HG03139 (cell line): ENCODE measurements around the gene STRIP2.
"Not testable (repeated sequence)": the region's sequence is repeated elsewhere in the genome, so short reads cannot be mapped to it uniquely, and the experiment has no call there.

Experiments
- ATAC-seq: cut with Tn5 transposase; IDR thresholded peaks from one replicate; pipeline ENCODE4 v1.9.1; 2021; ENCODE audit not compliant: unreplicated experiment

The STRIP2 gene

DNA sequence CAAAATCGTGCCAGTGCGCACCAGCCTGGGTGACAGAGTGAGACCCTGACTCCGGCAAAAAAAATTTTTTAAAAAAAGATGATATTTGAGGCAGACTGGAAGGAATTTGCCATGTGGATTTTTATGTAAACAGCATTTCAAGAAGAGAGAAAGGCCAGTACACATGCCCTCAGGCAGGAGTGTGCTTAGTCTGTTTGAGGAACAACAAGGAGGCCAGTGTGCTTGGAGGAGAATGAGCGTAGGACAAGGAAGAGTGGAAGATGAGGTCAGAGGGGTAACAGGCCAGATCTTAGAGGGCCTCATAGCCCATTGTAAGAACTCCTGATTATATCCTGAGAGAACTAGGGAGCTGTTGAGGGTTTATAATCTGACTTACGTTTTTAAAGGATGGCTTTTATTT is 17.2 kb upstream of the STRIP2 start:
- no peak for ATAC-seq

DNA sequence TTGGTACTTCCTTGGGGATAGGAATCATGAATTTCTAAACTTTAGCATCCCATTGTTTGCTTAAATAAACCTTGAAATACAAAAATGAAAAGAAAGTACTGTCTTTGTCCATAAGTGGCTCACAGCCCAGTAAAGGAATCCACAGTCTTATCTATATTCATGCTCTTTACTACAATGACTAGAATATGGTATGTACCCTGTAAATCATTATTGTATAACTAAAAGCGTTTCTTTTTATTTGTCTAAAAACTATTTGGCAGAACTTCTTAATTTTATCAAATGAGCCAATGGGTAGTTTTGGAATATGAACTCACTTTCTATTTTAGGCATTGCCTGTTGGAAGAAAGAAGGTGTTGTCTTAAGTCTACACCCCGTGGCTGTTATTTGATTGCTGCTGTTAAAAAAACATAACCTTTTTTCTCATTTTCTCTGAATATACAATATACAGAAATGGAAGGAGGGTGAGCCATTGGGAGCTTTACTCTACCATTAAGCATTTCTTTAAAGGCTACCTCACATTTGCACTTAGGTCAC is 12.4 kb upstream of the STRIP2 start:
- no peak for ATAC-seq

DNA sequence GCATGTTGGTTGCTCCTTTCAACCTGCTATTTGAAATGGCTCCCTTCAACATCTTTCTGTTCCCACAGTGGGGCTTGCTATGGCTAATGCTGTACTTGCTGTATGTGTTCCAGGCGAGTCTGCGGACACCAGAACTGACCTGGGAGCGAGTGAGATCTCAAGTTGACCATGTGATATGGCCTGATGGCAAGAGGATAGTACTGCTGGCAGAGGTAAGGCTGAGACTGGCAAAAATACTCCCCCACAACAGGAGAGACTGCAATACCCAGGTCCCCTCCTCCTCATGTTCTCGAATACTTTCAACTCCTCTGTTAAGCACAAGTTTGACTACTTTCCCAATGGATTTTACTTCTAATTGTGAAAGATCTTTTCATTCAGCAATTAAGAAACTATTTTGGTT is 11.5 kb upstream of the STRIP2 start:
- ATAC-seq = no peak

DNA sequence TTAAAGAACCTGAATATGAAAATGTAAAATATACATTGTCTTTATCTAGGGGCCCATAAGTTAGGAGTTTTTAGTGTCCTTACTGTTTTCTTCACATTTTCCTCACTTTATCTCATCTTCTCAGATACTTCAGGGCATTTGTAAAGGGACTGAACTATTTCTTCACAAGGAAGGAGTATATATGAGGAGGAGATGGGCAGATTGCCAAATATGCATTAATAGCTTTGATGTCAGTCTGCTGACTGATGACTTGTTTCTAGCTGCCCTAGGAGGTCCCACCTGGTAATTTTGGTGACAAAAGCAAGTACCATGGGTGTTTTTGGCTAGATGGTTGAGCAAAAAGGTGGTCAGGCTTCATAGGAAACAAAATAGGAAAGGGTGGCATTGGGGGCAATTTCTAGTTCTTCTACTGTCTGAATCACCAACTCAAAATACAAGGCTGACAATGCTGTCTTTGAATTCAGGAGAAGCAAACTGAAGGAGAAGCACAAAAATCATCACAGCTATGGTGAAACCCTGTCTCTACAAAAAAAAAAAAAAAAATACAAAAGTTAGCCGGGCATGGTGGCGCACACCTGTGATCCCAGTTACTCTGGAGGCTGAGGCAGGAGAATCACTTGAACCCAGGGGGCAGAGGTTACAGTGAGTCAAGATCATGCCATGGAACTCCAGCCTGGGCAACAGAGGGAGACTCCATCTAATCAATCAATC is 10.4 kb upstream of the STRIP2 start:
- ATAC-seq = no peak

DNA sequence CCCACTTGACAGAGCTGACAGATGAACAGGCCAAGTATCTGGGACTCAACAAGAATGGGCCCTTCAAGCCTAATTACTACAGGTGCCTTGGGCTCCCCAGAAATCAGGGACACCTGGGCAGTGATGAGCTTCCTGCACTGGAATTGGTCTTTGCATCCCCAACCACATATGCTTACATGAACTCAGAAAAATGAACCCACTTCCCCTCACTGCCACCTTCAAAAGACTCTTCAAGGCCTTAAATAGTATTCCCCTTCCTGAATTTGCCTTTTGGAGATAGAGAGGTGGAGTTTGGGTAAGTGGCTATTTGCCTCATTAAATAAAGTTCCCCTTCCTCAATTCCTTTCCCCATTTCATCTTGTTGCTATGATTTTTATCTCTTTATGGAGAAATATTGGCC is 7.8 kb upstream of the STRIP2 start:
- ATAC-seq = no peak

DNA sequence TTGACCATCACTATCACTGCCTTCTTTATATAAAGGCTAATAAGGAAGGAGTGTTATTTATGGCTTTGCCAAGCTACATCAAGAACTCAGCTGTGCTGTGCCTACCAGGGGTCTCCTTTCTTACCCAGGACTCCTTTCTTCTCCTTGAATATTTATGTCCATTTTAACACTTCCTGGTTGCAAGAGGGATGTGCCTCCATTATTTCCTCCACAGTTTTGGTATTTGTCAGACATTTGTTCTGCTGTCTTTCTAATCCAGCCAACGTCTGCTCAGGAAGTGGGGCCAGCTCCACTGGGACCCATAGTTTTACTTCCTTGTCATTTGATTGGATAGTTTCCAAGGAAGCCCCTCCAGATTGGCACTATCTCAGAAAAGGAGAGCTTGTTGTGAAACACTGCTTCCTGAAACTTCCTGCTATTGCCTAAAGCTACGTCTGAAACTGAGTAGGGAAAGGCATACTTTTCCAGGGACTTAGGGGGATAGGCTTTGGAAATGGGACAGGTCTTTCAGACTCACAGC is 6.6 kb upstream of the STRIP2 start:
- no peak for ATAC-seq

DNA sequence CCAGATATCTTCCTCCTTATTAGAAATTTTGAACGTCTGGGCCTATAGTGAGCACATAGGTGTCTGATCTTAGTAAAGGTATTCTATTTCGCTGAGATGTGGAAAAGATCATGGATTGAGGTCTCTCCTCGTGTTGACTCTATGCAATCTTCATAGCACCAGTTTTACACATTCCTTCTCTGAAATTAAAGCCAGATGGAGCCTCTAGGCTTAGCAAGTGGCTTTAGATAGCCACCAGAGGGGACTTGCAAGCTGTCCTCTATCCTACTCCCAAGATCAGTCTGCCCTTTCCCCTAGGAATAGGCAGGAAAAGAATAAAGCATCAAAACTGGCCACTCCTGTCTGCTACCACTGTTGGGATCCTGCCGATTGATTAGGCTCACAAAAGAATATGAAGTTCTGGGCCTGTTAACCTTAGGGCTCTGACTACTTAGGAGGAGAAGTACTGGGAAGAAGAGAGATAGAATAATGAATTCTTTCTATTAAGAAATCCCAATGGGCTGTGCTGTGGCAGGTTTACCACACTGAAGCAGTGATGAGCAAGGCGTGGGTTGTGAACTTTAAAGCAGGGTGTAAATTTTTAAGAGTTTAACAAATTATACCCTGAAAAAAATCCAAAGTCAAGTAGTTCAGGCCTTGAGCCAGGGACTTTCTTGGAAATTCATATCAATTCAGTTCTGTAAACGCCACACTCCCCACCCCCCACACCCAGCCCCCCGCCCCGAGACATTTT is 2.2 kb upstream of the STRIP2 start:
- ATAC-seq = no peak

DNA sequence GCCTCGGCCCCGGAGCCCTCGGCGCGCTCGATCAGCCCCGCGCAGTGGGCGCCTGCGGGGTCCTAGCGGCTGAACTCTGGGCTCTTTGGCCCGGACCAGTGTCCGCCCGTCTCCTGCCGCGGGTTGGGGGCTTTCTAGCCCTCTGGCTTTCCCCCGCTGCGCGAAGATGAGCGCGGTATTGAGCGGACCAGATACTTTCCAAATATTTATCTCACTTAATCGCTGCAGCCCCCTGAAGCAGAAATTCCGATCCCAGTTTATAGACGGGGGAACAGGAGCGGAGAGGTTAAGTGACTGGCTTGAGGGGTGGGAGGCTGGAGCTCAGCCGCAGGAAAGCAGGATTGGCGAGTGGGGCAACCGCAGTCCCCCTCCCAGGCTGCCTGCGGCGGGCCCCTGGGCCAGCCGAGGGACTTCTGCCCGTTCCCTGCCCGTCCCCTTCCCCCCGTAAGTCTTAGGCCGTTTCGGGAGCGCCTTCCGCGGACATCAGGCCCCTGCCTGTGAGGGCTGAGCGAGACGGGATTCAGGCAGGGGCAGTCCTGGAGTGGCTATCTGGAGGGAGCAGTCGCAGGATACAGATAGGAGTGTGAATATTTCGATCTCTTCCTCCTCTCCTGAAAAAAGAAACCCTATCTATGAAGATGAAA is 565 bp downstream of the STRIP2 start:
- no peak for ATAC-seq

DNA sequence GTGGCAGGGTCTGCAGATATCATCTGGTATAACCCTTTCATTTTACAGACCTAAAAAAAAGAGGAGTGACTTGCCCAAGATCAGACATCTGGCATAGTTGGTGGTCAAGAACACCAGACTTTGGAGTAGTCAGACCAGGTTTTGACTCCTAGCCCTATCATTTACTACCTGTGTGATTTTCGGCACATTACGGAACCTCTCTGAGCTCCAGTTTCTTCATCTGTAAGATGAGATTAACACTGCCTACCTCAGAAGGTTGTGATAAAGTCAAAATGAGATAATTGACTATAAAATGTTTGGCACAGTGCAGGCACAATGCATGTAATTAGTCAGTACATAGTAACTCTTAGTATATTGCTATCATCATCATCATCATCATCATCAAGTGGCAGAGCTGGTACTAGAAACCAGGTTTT is 1.2 kb downstream of the STRIP2 start:
- ATAC-seq = no peak

DNA sequence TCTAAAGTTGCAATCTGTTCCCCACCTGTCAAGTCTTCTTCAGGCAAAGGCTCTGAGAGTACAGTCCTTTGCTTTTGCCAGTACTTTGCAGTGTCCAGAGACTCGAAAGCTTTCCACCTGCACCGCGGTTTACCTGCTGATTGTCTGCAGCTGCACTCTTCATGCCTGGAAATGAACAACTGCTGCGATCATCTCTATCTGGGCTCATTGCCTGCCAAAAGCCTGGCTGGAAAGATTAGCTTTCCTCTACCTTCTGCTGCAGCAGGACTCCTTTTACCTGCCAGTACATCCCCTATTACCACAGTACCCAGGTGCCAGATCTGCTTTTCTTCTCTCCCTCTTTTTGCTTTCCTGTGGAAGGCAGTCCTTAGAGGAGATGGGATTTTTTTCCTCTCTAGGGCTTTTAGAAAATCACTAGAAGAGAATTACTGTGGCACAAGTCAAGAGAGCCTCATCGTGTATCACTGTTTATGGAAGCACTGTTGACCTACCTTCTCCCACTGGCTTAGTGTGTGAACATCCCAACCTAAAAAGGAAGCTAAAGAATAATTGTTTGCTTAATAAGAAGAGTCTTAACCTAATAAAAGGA is 2.2 kb downstream of the STRIP2 start:
- ATAC-seq = no peak

DNA sequence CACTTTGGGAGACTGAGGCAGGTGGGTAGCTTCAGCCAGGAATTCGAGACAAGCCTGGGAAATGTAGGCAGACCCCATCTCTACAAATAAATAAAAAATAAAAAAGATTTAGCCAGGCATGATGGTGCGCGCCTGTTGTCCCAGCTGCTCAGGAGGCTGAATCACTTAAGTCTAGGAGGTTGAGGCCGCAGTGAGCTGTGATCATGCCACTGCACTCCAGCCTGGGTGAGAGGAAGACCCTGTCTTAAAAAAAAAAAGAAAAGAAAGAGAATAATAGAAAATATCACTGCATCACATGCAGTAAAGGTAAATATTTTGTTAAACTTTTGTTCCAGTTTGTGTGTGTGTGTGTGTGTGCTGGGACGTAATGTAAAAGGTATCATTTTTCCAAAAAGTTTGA is 3.0 kb downstream of the STRIP2 start:
- ATAC-seq = no peak

DNA sequence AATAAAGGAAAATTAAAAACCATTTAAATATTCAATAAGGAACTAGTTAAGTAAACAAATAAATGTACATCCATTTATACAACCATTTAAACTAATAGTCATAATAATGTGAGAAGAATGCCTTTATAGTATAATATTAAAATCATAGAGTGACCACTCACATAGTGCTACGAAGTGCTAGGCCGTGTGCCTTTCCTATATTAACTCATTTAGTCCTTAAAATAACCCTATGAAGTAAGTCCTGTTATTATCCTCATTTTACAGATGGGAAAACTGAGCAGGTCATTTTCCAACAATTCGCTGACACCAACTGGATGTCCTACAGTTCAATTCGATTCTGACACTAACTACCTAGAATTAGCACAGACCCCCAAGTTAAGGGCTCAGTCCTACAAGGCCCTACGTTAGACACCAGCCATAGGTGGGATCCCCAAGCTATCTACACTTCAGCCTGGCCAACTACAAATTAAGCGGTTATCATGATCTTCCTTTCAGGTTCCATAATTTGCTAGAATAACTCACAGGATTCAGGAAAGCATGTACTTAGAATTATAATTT is 4.1 kb downstream of the STRIP2 start:
- ATAC-seq = no peak

DNA sequence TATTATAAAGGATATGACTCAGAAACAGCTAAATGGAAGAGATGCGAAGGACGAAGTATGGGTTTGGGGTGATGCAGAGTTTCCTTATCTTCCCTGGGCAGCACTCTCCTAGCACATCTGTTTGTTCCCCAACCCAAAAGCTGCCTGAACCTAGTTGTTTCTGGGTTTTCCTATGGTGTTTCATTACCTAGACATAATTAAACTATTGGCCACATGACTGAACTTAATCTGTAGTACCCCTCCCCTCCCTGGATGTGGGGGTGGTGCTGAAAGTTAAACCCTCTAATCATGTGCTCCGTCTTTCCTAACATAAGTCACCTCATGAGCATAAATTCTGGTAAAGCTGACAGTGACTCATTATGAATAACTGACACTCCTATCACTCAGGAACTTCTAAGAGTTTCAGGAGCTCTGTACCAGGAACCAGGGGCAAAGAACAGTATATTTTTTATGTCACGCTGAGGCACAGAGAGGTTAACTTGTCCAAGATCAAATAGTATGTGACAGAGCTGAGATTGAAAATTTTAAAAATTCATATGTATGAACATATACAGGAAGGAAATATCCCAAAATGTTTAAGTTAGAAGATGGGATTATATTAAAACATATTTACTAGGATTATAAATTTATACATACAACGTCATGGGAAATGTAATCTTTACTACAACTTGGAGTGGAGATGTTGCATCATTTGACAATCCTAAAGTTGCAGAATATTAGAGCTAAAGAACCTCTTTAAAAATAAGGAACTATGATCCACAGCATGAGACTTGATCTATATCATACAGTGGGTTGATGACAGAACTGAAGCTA is 4.8 kb downstream of the STRIP2 start:
- ATAC-seq = no peak

DNA sequence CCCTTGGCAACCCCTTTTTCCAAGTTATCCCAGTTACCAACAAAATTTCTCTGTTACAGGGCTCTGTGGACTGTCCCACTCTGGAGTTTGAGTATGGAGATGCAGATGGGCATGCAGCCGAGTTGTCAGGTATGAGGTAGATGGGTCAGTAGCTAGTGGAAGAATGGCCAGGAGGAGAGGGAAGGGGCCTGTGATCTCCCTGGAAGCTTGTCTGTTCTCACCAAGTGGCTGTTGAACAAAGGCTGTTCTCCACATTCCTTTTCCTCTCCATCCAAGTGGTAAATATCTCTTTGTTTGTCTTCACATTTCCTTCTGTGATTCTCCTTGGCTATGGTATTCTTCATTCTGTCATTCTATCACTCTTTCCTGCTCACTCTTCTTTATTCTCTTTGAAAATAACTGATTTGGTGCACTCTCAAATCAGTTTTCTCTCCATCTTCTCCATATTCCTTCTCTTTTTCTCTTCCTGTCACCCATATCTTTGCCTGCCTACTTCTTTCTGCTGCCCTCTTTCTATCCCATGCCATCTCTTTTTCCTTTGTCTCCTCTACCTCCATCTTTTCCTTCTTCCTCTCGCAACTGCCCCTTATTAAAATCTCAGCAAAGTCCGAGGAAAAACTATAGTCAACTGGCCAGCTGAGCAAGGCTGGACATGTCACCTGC is 5.9 kb downstream of the STRIP2 start:
- no peak for ATAC-seq

DNA sequence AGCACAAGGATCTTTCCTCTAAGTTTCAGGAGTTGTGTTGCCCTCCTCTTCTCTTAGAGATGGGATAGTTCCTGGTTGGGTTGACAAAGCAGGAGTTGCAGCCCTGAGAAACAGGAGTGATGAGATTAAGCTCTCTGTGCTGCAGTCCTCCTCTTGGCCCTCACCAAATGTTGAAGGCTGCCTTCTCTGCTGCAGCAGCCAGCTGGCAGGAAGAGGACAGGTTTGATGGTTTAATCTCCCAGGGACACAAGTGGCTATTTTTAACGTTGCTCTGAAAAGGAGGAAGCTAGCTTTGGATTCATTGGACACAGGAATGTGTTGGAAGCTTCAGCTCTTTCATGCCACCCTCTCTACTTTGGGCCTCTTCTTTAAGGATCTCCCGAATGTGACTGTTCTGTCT is 9.4 kb downstream of the STRIP2 start:
- no peak for ATAC-seq

DNA sequence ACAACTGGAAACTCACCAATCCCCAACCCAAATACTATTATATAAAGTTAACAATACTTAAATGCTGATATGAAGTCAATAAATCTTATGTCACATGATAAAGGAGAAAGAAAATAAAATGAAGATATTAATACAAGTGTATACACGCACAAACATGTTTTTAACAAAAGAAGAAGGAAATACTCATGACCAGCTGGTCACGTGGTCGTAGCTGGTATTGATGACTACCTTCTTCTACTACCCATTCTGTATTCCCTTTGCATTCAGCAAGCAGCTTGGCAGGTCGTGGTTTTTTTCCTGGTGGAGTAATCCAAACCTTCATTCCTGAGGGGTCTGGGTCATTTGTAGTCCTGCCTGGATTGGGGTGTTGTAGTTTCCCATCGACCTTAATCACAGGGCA is 10.5 kb downstream of the STRIP2 start:
- not testable (repeated sequence) for ATAC-seq

DNA sequence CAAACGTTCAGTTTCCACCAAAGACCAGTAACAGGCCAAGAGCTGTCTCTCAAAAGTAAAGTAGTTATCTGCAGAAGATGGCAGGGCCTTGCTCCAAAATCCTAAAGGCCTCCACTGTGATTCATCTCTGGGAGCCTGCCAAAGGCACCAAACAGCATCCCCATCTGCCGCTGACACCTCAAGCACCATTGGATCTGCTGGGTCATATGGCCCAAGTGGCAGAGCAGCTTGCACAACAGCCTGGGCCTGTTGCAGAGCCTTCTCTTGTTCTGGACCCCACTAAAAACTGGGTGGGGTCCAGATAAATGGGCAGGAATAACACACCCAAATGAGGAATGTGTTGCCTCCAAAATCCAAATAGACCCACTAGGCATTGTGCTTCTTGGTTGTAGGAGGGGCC is 12.7 kb downstream of the STRIP2 start:
- not testable (repeated sequence) for ATAC-seq

DNA sequence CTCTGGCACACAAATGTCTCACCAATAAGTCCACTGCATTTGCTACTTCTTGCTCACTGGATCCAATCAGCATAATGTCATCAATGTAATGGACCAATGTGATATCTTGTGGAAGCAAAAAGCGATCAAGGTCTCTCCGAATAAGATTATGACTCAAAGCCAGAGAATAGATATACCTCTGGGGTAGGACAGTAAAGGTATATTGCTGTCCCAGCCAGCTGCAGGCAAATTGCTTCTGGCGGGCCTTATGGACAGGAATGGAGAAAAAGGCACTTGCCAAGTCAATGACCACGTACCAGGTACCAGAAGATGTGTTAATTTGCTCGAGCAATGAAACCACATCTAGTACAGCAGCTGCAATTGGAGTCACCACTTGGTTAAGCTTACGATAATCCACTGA is 13.2 kb downstream of the STRIP2 start:
- not testable (repeated sequence) for ATAC-seq

DNA sequence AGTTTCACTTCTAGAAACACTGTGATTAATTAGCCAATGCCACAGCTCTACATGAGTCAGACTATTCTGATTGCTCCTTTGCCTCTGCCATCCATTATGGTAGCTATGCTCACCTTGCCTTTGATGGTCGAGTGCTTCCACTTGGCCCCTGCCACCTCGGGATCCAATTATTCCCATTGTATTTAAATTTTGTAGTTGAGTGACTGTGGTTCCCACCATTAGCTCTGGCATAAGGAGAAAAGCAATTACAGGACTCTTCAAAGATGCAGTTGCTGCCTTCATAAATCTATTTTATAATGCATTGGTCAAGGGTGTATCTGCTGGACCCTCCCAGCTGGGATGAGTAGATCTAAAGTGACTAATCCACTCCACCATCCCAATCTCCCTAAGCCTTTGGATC is 14.4 kb downstream of the STRIP2 start:
- ATAC-seq = not testable (repeated sequence)

DNA sequence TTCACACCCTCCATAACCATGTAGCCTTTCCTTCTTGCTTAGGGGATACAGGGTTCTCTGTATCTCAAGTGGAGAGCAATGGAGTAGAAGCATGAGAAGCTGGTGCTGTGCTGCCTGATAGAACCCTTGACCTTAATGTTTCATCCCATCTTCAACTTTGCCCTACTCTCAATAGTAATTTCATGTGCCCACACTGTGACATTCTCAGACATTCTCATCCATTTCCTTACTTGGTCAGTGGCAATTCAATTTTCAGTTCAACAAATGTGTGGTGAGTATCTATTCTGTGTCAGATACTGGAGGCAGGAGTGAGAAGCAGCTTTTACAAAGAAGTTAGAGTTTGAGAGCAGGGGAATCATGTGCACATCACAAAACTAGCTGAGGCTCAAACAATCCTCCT is 16.1 kb downstream of the STRIP2 start:
- no peak for ATAC-seq
